Activated CD8-positive, alpha-beta memory T cell treated with anti-CD3 and anti-CD28 coated beads, Interleukin-2, amount 50 U/mL, for 1 hour (primary cell): ENCODE data around the gene SSR3.
A peak's percentile ranks its signal among the peaks of the same experiment; 100 is the strongest.
"Not testable (repeated sequence)": the region's sequence is repeated elsewhere in the genome, so short reads cannot be mapped to it uniquely, and the experiment has no call there.

Experiments
- DNase-seq: peaks from one replicate; pipeline ENCODE4 v3.0.0-alpha.2; 2020; ENCODE audit errors: extremely low read depth

Gene SSR3

DNA sequence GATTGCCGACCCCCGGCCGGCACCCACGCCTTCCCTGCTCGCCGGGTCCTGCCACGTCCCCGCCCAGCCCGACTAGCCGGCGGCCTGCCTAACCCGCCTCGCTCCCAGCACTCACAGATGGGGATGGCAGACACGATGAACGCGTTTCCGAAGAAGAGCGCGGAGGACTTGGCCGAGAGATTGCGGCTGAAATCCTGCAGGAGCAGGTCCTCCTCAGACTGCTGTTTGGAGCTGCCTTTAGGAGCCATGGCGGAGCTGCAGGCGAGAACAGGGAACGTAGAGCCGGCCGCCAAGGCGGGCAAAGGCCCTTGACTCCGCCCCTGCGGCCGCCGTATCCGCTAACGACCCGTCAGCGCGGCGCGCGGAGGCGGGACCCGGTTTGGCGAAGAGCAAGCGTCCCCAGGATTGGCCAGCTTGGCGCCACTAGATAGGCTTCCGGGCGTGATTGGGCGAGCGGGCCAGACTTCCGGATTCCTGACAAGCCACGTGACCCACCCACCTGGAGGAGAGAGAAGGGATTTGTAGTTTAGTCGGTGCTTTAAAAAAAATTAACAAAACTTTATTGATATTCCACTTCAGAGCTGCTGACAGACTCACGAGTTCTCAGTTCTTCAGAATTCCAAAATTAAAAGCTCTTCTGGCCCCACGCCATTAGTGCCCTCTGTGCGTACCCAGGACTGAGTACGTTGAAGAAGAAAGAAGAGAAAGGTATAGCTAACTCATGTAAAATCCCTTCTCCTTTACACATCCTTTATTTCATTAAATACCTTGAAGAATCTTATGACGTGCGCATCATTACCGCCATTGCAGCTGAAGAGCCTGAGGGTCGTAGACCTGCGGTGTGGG is at the start of gene SSR3:
Gene SSR3, minus strand, starts transcription at position 276 of the 846 bp plus-strand sequence. Its CDS starts 28 bp downstream, at position 248.
- peak; percentile 98 for DNase-seq

- DNase-seq: no peak
These were observed 49.2 kb upstream of the SSR3 start for GRCh38 chr3:156604064-156604641.

GRCh38 chr3:156603379-156604017 is 48.6 kb upstream of the SSR3 start:
- no peak for DNase-seq

- no peak for DNase-seq
These were observed 47.5 kb upstream of the SSR3 start for GRCh38 chr3:156602424-156602823.

DNA sequence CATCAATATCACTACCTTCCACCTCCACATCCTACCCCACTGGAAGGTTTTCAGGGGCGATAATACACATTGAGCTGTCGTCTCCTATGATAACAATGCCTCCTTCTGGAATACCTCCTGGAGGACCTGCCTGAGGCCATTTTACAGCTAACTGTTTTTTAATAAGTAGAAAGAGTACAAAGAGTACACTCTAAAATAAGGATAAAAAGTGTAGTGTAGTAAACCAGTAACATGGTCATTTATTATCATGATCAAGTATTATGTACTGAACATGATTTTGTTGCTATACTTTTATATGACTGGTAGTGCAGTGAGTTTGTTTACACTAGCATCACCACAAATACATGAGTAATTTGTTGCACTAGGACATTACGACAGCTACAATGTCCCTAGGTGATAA is 46.6 kb upstream of the SSR3 start:
- DNase-seq: no peak

GRCh38 chr3:156600834-156601233 is 45.9 kb upstream of the SSR3 start:
- DNase-seq: no peak

DNA sequence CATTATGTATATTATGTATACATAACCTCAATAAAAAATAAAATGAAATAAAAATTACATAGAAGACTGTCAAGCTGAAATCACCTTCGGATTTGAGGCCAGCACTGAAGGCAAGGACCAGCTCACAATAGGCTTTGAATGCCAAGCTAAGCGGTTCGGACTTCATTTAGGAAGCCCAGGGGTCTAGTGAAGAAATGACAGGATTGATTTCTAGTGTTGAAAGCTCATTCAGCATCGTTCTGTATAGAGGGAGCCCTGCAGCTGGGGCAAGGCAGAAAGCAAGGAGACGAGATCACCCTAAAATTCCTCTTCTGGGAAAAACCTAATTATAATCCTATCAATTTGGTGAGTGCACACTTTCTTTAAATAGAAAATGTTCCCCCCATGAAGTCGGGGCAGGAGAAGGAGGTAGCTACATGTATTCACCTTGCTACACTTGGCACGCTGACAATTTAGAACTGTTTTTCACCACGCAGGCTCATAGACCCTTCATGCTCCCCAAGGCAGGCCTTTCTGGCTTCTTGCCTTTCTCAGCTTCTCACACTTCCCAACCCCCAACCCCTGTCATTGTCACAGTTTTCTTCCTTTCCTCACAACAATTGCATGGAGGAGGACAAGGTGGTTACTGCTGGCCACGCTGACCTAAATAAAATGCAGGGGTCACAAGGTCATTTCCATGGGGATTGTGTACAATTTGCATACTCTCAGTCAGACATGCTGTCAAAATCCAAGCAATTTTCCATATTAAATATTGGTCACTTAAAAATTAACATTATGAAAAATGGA is 44.4 kb upstream of the SSR3 start:
- no peak for DNase-seq

GRCh38 chr3:156598413-156598812 is 43.5 kb upstream of the SSR3 start:
- no peak for DNase-seq

DNA sequence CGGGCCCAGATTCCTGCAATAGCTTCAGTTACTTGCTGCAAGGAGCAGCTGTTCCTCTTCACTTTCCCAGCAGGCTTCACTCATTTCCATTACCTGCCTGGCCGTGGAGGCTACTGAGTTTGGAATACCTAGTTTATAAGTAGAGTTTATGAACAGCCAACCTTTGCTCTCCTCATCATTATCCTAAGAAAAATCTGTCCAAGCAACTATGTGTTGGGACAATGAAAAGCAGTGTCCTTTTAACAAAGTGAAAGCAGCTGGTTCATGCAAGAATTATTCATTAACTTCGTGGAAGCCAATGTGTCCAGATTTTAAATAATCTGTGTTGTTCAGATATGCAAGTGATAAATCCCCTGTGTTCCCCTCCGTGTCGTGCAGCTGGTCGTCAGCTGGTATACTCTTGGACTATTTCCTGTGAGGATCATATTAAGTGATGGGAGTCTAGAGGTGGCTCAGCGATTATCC is 39.3 kb upstream of the SSR3 start:
- no peak for DNase-seq

DNA sequence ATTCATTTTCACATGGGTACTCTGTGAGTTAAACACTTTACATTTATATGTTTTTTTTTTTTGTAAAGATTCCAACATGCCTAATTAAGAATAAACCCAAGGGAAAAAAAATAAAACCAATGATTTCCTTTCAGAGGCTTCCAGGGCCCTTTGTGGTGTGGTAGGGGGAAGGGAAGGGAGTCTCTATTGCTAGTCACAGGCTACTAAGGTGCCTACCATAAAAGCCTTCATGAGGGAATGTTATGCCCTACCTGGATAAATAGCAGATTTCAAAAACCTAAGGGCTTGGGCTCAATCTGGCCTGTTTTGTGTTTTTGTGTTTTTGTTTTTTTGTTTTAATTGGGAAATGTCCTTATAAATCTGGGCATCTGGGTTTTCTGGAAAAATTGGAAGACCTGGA is 38.9 kb upstream of the SSR3 start:
- DNase-seq: no peak

DNA sequence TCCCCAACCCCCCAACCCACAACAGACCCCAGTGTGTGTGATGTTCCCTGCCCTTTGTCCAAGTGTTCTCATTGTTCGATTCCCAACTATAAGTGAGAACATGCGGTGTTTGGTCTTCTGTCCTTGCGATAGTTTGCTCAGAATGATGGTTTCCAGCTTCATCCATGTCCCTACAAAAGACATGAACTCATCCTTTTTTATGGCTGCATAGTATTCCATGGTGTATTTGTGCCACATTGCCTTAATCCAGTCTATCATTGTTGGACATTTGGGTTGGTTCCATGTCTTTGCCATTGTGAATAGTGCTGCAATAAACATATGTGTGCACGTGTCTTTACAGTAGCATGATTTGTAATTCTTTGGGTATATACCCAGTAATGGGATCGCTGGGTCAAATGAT is 34.9 kb upstream of the SSR3 start:
- DNase-seq: not testable (repeated sequence)

DNA sequence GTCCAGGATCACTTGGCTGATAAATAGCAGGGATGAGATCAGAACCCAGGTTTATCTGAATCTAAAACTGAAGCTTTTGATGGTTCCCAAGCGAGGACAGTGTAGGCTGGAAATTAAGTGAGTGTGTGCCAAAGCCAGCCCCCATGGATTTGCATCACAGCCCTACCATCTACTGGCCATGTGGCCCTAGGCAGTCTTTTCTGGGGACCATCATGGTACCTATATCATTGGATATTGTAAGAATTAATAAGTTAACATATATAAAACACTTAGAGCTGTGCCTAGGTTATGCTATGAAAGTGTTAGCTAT is 32.8 kb upstream of the SSR3 start:
- DNase-seq: no peak

DNA sequence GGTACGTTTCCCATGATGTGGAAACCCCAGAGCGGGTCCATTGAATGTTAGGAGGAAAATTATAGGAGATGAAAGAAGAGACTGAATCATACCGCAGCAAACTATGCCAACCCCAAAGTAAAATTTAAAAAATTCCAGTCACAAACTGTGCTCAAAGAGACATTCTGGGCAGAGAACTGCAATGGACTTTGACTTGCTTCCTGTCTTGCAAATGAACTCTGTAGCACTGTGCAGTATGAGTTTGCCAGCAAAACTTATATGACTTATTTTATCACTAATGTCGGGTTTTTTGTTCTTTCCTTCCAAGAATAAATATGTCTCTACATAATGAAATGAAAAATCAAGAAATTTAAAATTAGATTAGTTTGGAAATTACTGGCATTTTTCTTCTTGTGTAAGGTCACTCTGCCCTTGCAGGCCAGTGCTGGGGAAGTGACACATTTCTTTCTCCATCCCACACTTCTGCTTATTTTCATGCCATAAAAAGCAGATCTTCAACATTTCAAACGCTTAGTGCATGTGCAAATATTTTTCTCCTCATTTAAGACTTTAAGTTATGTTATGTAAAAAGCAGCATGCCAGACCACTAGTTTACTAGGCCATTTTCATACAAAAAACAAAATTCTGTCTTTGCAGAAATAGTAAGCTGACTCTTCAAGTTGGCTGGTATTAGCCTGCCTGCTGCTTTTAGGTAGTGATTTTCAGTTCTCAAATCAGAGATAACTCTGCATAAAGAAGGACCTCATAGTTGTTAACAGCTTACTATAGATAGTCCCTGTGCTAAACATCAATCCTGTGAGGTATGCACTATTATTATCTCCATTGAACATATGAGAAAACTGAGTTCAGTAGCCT is 32.2 kb upstream of the SSR3 start:
- DNase-seq: no peak

GRCh38 chr3:156583469-156583868 is 28.6 kb upstream of the SSR3 start:
- DNase-seq: no peak

GRCh38 chr3:156582532-156583183 is 27.7 kb upstream of the SSR3 start:
- no peak for DNase-seq

GRCh38 chr3:156581954-156582353 is 27.0 kb upstream of the SSR3 start:
- DNase-seq: no peak

GRCh38 chr3:156581033-156581432 is 26.1 kb upstream of the SSR3 start:
- DNase-seq: no peak

DNA sequence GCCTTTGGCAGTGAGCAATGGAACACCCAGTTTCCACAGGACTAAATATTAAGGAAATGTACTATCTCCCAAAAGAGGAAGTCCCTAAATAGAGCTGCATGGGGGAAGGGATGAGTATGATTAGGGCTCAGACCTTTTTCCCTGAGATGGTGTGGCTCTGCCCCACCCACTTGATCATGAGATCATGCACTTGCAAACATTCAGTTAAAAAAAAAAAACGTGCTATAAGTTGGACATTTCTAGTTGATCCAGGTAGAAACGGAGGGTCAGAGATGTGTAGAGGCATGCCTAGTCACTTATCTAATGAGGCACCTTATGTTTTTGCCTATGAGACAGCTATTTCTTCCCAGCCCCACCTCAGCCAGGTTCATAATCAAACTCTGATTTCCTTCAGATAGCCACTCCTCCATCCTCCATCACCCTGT is 24.5 kb upstream of the SSR3 start:
- no peak for DNase-seq

DNA sequence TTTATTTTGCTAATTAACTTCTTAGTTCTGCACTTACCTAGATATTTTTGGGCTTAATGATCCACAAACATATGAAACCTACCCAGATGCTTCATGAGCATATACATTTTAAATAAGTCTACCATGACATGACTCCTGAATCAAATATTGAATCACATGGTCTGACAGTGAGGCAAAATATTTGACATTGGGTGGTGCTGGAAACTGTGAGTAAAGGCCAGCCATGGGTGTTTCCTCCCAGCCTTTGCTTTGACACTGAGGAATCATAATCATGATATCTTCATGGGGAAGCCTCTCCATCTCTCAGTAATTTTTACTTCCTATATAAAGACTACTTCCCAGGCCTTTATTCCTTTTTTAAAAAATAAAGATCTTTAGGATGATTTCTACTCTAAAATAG is 22.8 kb upstream of the SSR3 start:
- DNase-seq: no peak

DNA sequence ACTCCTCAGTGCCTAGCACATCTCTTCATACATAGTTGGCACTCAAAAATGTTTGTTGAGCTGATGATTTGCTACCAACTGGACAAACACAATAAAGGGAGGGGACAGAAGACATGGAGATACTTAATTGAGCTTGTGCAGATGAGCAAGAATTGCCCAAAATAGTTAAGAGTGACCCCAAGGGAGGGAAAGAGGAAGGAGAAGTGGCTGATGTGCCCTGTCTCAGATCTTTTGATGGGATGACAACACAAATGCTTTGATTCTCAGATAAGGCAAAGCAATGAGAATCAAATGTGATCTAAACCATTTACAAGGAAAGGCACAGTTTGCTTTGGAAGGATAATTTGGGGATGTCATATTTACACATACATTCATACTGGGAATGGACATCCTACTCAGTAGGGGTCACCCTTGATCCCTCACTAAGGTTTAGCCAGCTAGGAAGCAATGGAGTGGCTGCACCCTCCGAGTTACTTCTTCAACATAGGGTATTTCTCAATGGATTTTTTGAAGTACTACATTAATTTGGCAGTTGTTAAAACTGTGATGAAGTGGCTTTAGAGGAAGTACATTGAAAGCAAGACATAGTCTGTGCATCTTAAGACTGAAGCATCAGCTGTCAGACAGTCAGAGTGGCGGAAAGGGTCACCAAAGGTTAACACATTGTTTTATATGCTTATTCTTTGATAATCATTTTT is 21.9 kb upstream of the SSR3 start:
- DNase-seq: no peak
